GM19099 (cell line): Measurements from ENCODE around the gene TTC16.

Experiments
- POLR2A ChIP-seq: IDR thresholded peaks from 3 replicates; pipeline ENCODE4 v1.6.1; 2011; ENCODE audit warnings: low read depth; ENCODE audit not compliant: insufficient read length; ENCODE audit errors: extremely low read depth

TTC16 gene

GRCh38 chr9:127776924-127777289, 61.0 kb downstream of the TTC16 start:
- no peak for TF ChIP-seq POLR2A

DNA sequence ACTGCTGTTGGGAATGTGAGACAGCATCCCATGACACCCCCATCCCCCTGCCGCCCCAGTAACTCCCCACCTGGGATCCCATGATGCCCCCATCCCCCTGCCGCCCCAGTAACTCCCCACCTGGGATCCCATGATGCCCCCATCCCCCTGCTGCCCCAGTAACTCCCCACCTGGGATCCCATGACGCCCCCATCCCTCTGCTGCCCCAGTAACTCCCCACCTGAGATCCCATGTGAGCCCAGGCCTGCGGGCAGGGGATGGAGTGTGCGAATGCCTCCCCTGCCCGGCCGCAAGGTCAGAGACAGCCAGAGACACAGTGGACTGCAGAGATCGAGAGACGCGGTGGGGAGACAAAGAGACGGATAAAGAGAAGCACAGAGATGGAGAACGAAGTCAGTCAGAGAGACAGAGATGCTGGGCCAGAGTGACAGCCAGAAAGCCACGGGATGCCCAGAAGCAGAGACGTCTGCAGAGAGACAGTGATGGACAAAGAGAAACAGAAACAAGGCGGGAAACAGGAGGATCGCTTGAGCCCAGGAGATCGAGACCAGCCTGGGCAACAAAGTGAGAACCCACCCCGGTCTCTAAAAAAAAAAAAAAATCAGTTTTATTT, 61.6 kb downstream of the TTC16 start:
- TF ChIP-seq POLR2A, result no peak

GRCh38 chr9:127778280-127779135, 62.6 kb downstream of the TTC16 start, which contains the start of gene SH2D3C:
TSS of gene SH2D3C (minus strand) at chr9:127778666. CDS start at chr9:127778627, 39 bp downstream.
- peak; percentile 71 for TF ChIP-seq POLR2A

GRCh38 chr9:127779136-127779981, 63.5 kb downstream of the TTC16 start:
- peak; percentile 56 for TF ChIP-seq POLR2A

GRCh38 chr9:127780126-127780885, 64.4 kb downstream of the TTC16 start:
- no peak for TF ChIP-seq POLR2A
